Cardiac muscle cell (in vitro differentiated cells and primary cell): Measurements from ENCODE around the gene ACVR1. TPM values are rescaled to one million over a fixed set of nuclear protein-coding genes. Genes with fewer than 3 reads are reported as not detected.
"Not testable (repeated sequence)": the region's sequence is repeated elsewhere in the genome, so short reads cannot be mapped to it uniquely, and the experiment has no call there.

Source experiments
- DNase-seq, 2 donors: peaks; one replicate each; pipeline versions ENCODE4 v3.0.0 to v3.0.0-alpha.2; 2010 to 2017; ENCODE audit warnings: low read depth in 1 of 2, low spot score in 1 of 2
- H3K27ac ChIP-seq: fragments of 200-600 bp; sonication (generic); 2 replicates; pipeline ENCODE4 v1.5.1; 2016
- H3K27me3 ChIP-seq: fragments of 200-600 bp; sonication (generic); 2 replicates; pipeline ENCODE4 v1.6.0; 2016; ENCODE audit warnings: control low read depth
- H3K36me3 ChIP-seq: fragments of 200-600 bp; sonication (generic); 2 replicates; pipeline ENCODE4 v1.5.1; 2016; ENCODE audit warnings: control low read depth
- H3K4me1 ChIP-seq: fragments of 200-600 bp; sonication (generic); 2 replicates; pipeline ENCODE4 v1.8.1; 2017; ENCODE audit warnings: low read depth, mild to moderate bottlenecking, mixed run types
- H3K4me3 ChIP-seq: fragments of 200-600 bp; sonication (generic); 2 replicates; pipeline ENCODE4 v1.5.1; 2016; ENCODE audit warnings: mild to moderate bottlenecking
- H3K9me3 ChIP-seq: fragments of 200-600 bp; sonication (generic); 2 replicates; pipeline ENCODE4 v1.5.1; 2017; ENCODE audit warnings: low read depth, mild to moderate bottlenecking, control low read depth
- CTCF ChIP-seq: IDR thresholded peaks from 2 replicates; pipeline ENCODE4 v1.5.1; 2012; ENCODE audit warnings: low read depth, mild to moderate bottlenecking, low read length
- polyA plus RNA-seq: library from polyadenylated mRNA; unstranded; fragments of >200 nt; fragmentation: Nextera tagmentation; extraction: Ambion mirVana; gene quantifications from 2 replicates; pipeline ENCODE4 v1.2.1, GENCODE V29; 2016
- total RNA-seq: library from RNA; depleted of rRNA; stranded (reverse); fragments of >200 nt; gene quantifications from 2 replicates; pipeline ENCODE4 v1.2.3, GENCODE V29; 2016

Gene ACVR1
- total and polyA plus RNA-seq, 2 experiments from 2014 or later: 7.5 to 12.9 TPM

GRCh38 chr2:157894694-157895435 is 18.7 kb upstream of the ACVR1 start:
- Histone ChIP-seq H3K27ac (no peak overlapping the region), H3K4me1 (no peaks in the 10 kb centered on the region)
- DNase-seq: peak in 1 of 2 donors; percentile 73

GRCh38 chr2:157893611-157894010 is 17.5 kb upstream of the ACVR1 start:
- Histone ChIP-seq H3K27ac (no peak overlapping the region), H3K9me3 (no peaks in the 10 kb centered on the region), H3K4me1 (no peaks in the 10 kb centered on the region), H3K4me3 (no peak overlapping the region), H3K27me3 (no peaks in the 10 kb centered on the region), H3K36me3 (no peaks in the 10 kb centered on the region)
- DNase-seq: no peak
- no peak for TF ChIP-seq CTCF

More at GRCh38 chr2:157894694-157895435, 18.7 kb upstream of the ACVR1 start:
- Histone ChIP-seq H3K9me3 (no peaks in the 10 kb centered on the region), H3K36me3 (no peaks in the 10 kb centered on the region), H3K27me3 (no peaks in the 10 kb centered on the region), H3K4me3 (no peak overlapping the region)
- no peak for TF ChIP-seq CTCF

- DNase-seq: no peak
- no peaks in the 10 kb centered on the region for H3K4me1 ChIP-seq
- TF ChIP-seq CTCF: no peak
- H3K27me3 ChIP-seq: no peaks in the 10 kb centered on the region
- H3K36me3 ChIP-seq: no peaks in the 10 kb centered on the region
- H3K9me3 ChIP-seq: no peaks in the 10 kb centered on the region
- no peak overlapping the region for H3K4me3 ChIP-seq
- no peak overlapping the region for H3K27ac ChIP-seq
These were observed 15.5 kb upstream of the ACVR1 start for GRCh38 chr2:157891643-157892041.

- H3K4me1 ChIP-seq: no peaks in the 10 kb centered on the region
- no peaks in the 10 kb centered on the region for H3K27me3 ChIP-seq
- H3K4me3 ChIP-seq: no peak overlapping the region
- no peaks in the 10 kb centered on the region for H3K9me3 ChIP-seq
- H3K36me3 ChIP-seq: no peaks in the 10 kb centered on the region
- no peak overlapping the region for H3K27ac ChIP-seq
- DNase-seq: no peak
- no peak for TF ChIP-seq CTCF
These were observed 15.0 kb upstream of the ACVR1 start for GRCh38 chr2:157890969-157891642.

- Histone ChIP-seq H3K4me1 (no peaks in the 10 kb centered on the region), H3K27ac (no peak overlapping the region), H3K9me3 (no peaks in the 10 kb centered on the region), H3K4me3 (no peak overlapping the region), H3K36me3 (no peaks in the 10 kb centered on the region), H3K27me3 (no peaks in the 10 kb centered on the region)
- DNase-seq: peak in 1 of 2 donors; percentile 14
- TF ChIP-seq CTCF: no peak
These were observed 11.8 kb upstream of the ACVR1 start for GRCh38 chr2:157887946-157888345.

- H3K4me3 ChIP-seq, DNase-seq, H3K27me3 ChIP-seq, H3K9me3 ChIP-seq, H3K4me1 ChIP-seq, H3K36me3 ChIP-seq, H3K27ac ChIP-seq: not testable (repeated sequence)
These were observed 8.4 kb upstream of the ACVR1 start for GRCh38 chr2:157884533-157884932.
